Lower lobe of right lung (tissue), 2 donors: ENCODE measurements around the gene ATP2B3. TPM values are rescaled to one million over a fixed set of nuclear protein-coding genes. Genes with fewer than 3 reads are reported as not detected.

Experiments
- ATAC-seq, 2 donors: fragments of 200-7000 bp; cut with Tn5 transposase; one replicate each; pipeline ENCODE4 v1.9.1; 2020 to 2022; ENCODE audit warnings: mild to moderate bottlenecking in 2 of 2, moderate library complexity in 2 of 2
- DNase-seq: peaks from one replicate; pipeline ENCODE4 v3.0.0-alpha.2; 2020
- H3K27ac ChIP-seq: fragments of 200-600 bp; one replicate; pipeline ENCODE4 v1.8.0; 2022
- H3K27me3 ChIP-seq: fragments of 200-600 bp; one replicate; pipeline ENCODE4 v1.8.0; 2022; ENCODE audit warnings: low read depth
- H3K36me3 ChIP-seq: fragments of 200-600 bp; one replicate; pipeline ENCODE4 v1.8.0; 2022; ENCODE audit warnings: mild to moderate bottlenecking
- H3K4me1 ChIP-seq: fragments of 200-600 bp; one replicate; pipeline ENCODE4 v1.8.0; 2022
- H3K4me3 ChIP-seq: fragments of 200-600 bp; one replicate; pipeline ENCODE4 v1.8.0; 2022; ENCODE audit warnings: mild to moderate bottlenecking
- H3K9me3 ChIP-seq: fragments of 200-600 bp; one replicate; pipeline ENCODE4 v1.8.0; 2022
- CTCF ChIP-seq: fragments of 200-600 bp; IDR thresholded peaks from one replicate; pipeline ENCODE4 v1.8.0; 2022; ENCODE audit warnings: antibody characterized with exemption, mild to moderate bottlenecking
- intact Hi-C: fragments of 100-400 bp; cut with DNase I; formaldehyde crosslinking; loops from one replicate; pipeline ENCODE4 v1.11.0; 2022
- total RNA-seq: library from RNA; stranded (reverse); fragmentation: NEBNext Ultra II Directional; extraction: Animal tissue kit (Norgen Biotek cat#: 25700); gene quantifications from one replicate; pipeline ENCODE4 v1.2.1, GENCODE V29; 2021
- donor health status: DM: no; HTN: yes; CAD: no; lungs with severe emphysema.

ATP2B3 gene
- total RNA-seq, 1 donor from 2014 or later: not detected

DNA sequence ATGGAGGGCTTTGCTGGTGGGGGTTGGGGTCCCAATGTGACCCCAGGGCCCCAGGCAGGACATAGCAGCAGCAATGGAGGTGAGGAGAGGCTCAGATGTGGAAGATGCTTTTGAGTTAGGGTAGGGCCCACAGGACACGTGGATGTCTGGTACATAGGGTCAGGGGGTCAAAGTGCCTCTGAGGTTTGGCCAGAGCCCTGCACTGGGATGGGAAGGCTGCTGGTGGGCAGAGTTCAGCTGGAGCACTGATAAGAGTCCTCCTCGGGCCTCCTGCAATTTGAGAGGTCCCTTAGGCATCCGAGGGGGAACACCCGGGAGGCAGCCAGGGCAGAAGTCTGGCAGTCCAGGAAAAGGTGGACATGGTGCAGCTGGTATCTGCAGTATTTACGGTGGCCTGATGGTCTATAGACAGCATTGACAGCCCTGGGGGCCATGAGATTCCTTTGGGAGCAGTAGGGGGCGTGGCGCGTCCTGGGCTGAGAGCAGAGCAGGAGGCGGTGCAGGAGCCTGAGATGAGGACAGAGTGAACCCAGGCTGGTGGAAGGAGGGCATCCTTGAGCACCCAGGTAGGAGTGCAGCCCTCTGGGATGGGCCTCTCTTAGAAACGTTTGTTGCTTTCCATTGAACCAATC is 58.9 kb downstream of the ATP2B3 start:
- H3K9me3 ChIP-seq: no peaks in the 10 kb centered on the region
- intact Hi-C loops: no loop called here

DNA sequence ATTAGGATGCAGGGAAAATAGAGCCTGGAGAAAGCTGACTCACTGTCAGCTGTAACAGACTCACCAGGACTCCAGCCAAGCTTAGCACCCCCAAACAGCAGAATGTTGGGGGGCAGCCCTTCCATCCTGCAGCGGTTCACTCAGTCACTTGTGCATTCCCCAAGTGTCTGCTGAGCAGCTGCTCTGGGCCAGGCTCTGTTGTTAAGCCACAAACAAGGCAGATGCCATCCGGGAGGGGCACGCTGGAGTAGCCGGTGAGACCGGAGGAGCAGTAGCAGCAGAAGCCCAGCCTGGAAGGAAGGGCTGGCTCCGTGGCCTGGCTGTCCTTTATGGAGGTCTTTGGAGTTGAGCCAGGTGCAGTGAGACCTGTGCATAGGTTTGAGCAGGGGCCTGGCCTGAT is 59.5 kb downstream of the ATP2B3 start:
- Histone ChIP-seq H3K27ac (no peak overlapping the region), H3K9me3 (no peaks in the 10 kb centered on the region), H3K4me1 (no peaks in the 10 kb centered on the region), H3K4me3 (no peak overlapping the region), H3K36me3 (no peaks in the 10 kb centered on the region), H3K27me3 (no peaks in the 10 kb centered on the region)
- intact Hi-C loops: no loop called here
- no peak for ATAC-seq
- TF ChIP-seq CTCF: no peak
- no peak for DNase-seq

More for the DNA sequence above, 58.9 kb downstream of the ATP2B3 start:
- H3K27me3 ChIP-seq: no peaks in the 10 kb centered on the region
- DNase-seq (no peak), ATAC-seq (no peak)
- no peaks in the 10 kb centered on the region for H3K36me3 ChIP-seq
- H3K4me1 ChIP-seq: no peaks in the 10 kb centered on the region
- TF ChIP-seq CTCF: no peak
- H3K4me3 ChIP-seq: no peak overlapping the region
- H3K27ac ChIP-seq: no peak overlapping the region

- Histone ChIP-seq H3K4me3 (no peak overlapping the region), H3K27ac (no peak overlapping the region), H3K9me3 (no peaks in the 10 kb centered on the region), H3K4me1 (no peaks in the 10 kb centered on the region), H3K27me3 (no peaks in the 10 kb centered on the region), H3K36me3 (no peaks in the 10 kb centered on the region)
- no peak for DNase-seq
- no peak for TF ChIP-seq CTCF
- intact Hi-C loops: no loop called here
- ATAC-seq: no peak
Observed at GRCh38 chrX:153578200-153578835, 60.9 kb downstream of the ATP2B3 start.

GRCh38 chrX:153578889-153579288 is 61.4 kb downstream of the ATP2B3 start:
- Histone ChIP-seq H3K27me3 (no peaks in the 10 kb centered on the region), H3K27ac (no peak overlapping the region), H3K4me1 (no peaks in the 10 kb centered on the region), H3K9me3 (no peaks in the 10 kb centered on the region), H3K4me3 (no peak overlapping the region), H3K36me3 (no peaks in the 10 kb centered on the region)
- TF ChIP-seq CTCF: no peak
- DNase-seq (no peak), ATAC-seq (no peak)
- intact Hi-C loops: no loop called here

DNA sequence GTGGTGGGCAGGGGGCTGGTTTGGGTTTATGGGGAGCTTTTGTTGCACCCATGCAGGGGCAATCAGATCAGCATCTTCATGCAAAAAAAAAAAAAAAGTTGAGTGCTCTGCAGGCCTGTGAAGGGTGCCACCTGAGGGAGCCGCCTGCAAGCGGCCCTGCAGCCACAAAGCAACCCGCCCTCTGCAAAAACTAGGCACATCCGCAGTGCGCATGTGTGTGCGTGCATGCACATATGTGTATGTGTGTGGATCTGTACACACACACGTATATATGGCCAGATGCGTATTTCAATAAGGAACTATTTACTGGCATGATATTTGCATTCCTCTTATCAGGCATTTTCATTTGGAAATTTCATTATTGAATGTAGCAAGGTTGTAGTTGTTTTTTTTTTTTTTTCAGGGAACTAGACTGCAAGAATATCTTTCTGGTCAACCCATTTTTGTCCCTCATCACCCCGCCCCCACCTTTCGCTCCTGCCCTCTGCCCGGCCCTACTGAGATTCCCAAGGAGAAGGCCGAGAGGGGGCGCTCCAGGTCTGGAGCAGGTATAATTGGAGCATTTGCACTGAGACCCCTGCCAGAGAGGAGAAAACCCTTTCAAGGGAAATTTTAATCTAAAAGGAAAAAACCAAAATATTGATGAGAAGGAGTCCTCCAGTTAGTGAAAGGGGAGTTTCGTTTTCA is 63.4 kb downstream of the ATP2B3 start:
- H3K4me3 ChIP-seq: no peak overlapping the region
- no peaks in the 10 kb centered on the region for H3K4me1 ChIP-seq
- intact Hi-C loops: no loop called here
- no peak for TF ChIP-seq CTCF
- DNase-seq: no peak
- no peak for ATAC-seq
- no peak overlapping the region for H3K27ac ChIP-seq
- no peaks in the 10 kb centered on the region for H3K36me3 ChIP-seq
- H3K9me3 ChIP-seq: no peaks in the 10 kb centered on the region
- no peaks in the 10 kb centered on the region for H3K27me3 ChIP-seq
